Measurements from ENCODE around the gene PKD1. TPM values are rescaled to one million over a fixed set of nuclear protein-coding genes. Genes with fewer than 3 reads are reported as not detected.
"Not testable (repeated sequence)": the region's sequence is repeated elsewhere in the genome, so short reads cannot be mapped to it uniquely, and the experiment has no call there.

PKD1 gene
- total RNA-seq, 1 experiment from 2014 or later: 60.4 TPM

DNA sequence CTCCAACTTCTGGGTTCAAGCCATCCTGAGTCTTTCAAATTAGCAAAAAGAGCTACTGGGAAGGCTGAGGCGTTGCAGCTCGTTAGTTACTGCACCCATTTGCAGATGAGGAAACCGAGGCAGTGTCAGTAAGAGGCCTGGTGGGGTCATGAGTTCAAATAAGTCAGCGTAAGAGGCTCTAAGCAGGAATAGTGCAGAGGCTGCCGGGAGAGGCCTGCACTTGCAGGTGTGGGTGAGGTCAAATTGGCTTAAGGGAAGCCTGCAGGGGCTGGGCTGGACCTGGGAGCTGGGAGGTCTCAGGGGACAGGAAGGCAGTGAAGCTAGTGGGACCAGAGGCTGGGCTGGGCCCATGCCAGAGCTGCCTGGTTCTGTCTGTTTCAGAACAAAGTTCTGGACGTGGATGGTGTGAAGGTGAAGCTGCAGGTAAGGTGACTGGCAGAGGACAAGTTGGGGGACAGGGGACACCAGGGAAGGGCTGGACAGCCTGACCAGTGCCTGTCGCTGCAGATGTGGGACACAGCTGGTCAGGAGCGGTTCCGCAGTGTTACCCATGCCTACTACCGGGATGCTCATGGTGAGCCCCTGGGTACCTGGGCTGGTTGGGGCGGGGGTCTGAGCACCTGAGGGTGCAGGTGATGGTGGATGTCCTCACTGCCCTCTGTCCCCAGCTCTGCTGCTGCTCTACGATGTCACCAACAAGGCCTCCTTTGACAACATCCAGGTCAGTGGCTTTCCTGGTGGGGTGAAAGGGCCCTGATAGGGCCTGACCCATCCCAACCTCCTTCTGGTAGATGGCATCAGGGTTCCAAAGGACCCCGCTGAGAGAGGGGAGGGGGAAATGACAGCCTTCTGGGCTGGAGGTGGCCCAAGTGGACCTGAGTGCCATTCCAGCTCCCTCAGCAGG, 15.7 kb upstream of the PKD1 start:
- no peaks in the 10 kb centered on the region for H3K27me3 ChIP-seq (replicated peaks)
- no peak for DNase-seq (ENCODE audit: low read depth in 1 of 2, low spot score in 2 of 2)
- H3K4me3 ChIP-seq: no peak overlapping the region
- H3K9me3 ChIP-seq (replicated peaks): no peaks in the 10 kb centered on the region
- H3K4me1 ChIP-seq (replicated peaks): peaks cover 42% of the 10 kb centered on the region
- H3K27ac ChIP-seq: no peak overlapping the region
- H3K36me3 ChIP-seq: peaks cover 58% of the 10 kb centered on the region

DNA sequence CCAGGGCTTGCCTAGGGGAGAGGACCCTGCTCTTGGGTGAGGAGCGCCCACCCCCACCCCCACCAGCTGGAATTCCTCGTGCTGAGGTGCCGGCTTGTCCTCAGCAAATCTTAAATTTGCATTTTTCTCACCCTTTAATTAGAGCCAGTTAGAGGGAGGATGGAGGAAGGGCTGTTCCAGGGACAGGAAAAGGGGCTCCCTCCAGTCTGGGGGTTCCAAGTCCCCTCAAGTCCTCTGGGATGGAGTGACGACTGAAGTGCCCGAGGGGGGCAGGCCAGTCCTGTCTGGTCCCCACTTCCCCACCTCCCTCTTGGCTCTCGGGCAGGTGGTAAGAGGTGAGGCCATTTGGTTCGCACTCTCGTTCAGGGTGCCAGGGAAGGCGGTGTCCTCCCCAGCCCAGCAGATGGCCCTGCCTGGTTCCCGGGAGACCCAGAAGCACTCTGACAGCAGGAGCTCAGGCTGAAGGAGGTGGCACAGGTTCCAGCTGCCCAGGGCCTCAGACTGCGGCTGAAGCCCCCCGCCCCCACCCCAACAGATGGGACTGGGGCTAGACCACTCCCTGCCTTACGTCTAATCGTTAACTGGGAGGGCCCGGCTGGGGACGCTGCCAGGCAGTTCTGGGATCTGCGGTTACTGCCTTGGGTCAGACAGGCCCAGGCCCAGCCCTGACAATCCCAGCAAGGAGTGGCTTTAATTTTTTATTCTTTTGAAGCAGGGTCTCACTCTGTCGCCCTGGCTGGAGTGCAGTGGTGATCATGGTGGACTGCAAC, 14.9 kb upstream of the PKD1 start:
- Histone ChIP-seq H3K27me3 (replicated peaks) (no peaks in the 10 kb centered on the region), H3K4me3 (no peak overlapping the region), H3K9me3 (replicated peaks) (no peaks in the 10 kb centered on the region), H3K4me1 (replicated peaks) (peaks cover 42% of the 10 kb centered on the region), H3K36me3 (peaks cover 58% of the 10 kb centered on the region), H3K27ac (no peak overlapping the region)
- no peak for DNase-seq (ENCODE audit: low read depth in 1 of 2, low spot score in 2 of 2)

DNA sequence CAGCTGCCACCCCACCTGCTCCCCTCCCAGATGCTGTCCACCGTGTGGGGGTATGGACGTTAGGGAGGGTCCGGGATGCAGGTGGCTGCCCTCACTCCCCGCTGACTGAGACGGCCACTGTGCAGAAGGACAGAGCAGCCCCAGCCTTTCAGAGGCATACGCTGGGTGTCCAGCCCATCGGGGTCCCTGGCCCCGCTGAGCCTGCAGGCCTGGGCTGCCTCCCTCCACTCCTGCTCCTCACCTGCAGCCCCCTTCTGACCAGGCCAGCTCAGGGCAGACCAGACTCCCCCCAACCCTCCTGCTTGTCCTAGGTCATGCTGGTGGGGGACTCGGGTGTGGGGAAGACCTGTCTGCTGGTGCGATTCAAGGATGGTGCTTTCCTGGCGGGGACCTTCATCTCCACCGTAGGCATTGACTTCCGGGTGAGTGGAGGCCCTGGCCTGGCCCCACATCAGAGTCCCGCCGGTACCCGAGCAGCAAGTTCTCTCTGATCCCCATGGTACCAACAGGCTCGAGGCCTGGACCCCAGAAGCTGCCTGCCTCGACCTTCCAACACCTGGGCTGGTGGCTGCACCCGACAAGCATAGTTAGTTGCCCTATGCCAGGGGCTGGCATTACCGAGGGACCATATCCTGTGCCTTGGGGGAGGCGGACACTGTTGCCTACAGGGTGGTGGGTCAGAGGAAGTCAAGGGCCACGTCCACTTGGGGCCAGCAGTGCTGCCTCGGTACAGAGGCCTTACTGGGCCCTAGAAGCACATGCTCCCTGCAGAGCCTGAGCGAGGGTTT, 14.1 kb upstream of the PKD1 start:
- H3K36me3 ChIP-seq: peaks cover 55% of the 10 kb centered on the region
- DNase-seq (ENCODE audit: low read depth in 1 of 2, low spot score in 2 of 2): no peak
- no peak overlapping the region for H3K4me3 ChIP-seq
- no peaks in the 10 kb centered on the region for H3K27me3 ChIP-seq (replicated peaks)
- peaks cover 42% of the 10 kb centered on the region for H3K4me1 ChIP-seq (replicated peaks)
- H3K27ac ChIP-seq: no peak overlapping the region
- no peaks in the 10 kb centered on the region for H3K9me3 ChIP-seq (replicated peaks)

DNA sequence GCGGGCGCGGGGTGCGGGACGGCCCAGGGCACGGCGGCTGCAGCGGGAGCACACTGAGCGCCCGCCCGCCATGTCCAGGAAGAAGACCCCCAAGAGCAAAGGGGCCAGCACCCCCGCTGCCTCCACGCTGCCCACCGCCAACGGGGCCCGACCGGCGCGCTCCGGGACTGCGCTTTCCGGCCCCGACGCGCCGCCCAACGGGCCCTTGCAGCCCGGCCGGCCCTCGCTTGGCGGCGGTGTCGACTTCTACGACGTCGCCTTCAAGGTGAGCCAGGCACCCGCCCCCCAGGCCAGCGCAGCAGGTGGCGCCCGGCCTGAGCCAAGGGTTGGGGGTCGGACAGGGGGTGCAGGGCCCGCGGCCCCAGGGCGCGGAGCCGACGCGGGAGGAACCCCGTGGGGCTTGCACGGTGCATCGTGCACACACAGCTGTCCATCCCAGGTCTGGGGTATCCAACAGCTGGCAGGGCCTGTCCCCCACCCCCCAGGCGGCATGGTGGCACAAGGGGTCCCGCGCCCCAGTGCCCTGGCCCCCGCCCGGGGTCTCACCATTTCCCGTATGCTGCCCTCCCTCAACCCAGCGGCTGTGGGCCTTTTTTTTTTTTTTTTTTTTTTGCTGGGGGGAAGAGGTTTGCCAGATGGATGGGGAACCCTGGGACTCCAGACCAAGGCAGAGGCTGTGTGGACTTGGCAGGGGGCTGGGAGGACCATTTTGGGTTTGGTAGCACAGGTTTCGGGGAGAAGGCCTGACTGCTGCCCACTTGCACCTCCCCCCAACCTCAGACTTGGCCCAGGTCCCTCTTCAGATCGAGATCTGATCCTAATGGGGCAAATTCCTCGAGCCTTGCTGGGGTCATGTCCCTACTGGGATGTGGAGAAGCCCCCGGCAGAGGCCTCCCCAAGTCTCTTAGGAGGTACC, 13.3 kb upstream of the PKD1 start:
- Histone ChIP-seq H3K27ac (no peak overlapping the region), H3K27me3 (replicated peaks) (no peaks in the 10 kb centered on the region), H3K36me3 (peaks cover 47% of the 10 kb centered on the region), H3K4me1 (replicated peaks) (peaks cover 38% of the 10 kb centered on the region), H3K4me3 (peak overlapping the region; percentile 27), H3K9me3 (replicated peaks) (no peaks in the 10 kb centered on the region)
- DNase-seq (ENCODE audit: low read depth in 1 of 2, low spot score in 2 of 2): no peak

DNA sequence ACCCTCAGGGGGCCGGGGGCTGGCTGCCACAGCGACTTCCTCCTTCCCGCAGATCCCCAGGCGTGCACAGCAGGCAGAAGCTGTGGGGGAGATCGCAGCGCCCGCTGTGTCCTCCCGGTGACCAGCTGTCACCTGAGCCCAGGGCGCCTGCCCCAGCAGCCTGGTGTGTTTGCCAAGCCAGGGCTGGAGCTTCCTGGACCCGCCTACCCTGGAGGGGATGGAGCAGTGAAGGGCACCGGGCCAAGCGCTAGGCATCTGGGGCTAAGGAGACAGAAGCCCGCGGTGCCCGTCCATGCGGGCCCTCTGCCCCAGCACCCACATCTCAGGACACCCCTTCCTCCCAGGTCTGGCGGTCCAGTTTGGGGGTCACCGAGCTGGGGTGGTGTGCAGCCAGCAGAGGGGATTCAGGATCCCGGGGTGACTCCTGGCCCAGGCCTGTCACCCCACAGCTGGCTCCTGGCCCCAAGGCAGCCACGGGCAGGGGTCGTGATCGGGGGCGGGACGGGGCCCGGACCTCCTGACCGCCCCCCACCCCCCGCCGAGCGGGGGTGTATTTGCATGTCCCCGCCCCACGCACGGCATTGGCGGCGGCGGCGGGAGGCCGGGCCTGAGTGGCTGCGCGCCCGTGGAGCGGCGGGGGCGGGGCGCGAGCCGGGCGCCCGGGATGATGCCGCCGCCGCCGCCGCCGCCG, 12.4 kb upstream of the PKD1 start, which contains the start of gene RAB26:
TSS of gene RAB26 (plus strand) at position 645 of the 691 bp plus-strand sequence. CDS start 159 bp downstream, outside the sequence.
- Histone ChIP-seq H3K4me1 (replicated peaks) (peaks cover 30% of the 10 kb centered on the region), H3K4me3 (peak within 1 kb of the TSS; percentile 27), H3K27me3 (replicated peaks) (no peaks in the 10 kb centered on the region), H3K9me3 (replicated peaks) (no peaks in the 10 kb centered on the region), H3K36me3 (peaks cover 38% of the 10 kb centered on the region), H3K27ac (no peak within 1 kb of the TSS)
- DNase-seq (ENCODE audit: low read depth in 1 of 2, low spot score in 2 of 2): no peak

DNA sequence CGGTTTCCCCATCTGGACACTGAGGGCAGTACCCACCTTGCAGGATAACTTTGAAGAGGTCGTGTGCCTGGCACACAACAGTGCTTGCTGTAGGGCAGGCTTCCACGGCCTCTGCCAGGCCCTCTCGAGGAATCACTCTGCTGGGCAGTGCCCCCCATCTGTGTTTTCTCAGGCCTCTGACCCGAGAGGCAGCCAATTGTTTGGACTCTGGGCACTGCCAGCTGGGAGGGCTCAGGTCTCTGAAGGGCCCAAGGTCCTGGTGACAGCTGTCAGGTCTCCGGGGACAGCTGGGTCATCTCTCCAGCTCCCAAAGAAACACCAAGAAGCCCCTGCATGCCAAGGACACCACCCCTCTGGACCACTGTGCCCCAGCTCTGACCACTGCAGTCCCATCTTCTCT, 11.7 kb upstream of the PKD1 start:
- no peak overlapping the region for H3K27ac ChIP-seq

DNA sequence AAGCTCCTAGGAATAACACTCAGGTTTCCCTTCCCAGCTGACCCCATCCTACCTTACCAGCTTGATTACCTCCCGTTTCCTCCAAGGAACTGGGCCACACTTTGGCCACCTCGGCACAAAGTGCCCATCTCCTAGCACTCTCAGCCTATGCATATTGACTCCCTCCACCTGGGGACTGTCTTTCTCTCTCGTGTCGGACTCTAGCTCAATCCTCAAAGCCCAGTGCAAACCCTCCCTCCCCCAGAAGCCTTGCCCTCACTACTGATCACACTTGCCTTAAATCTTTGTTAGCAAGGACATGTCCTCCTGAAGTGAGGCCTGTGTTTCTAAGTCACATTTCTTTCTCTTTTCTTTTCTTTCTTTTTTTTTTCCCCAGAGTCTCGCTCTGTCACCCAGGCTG, 10.1 kb upstream of the PKD1 start:
- H3K9me3 ChIP-seq (replicated peaks): no peaks in the 10 kb centered on the region
- peaks cover 16% of the 10 kb centered on the region for H3K36me3 ChIP-seq
- peaks cover 13% of the 10 kb centered on the region for H3K4me1 ChIP-seq (replicated peaks)
- H3K27me3 ChIP-seq (replicated peaks): no peaks in the 10 kb centered on the region
- DNase-seq (ENCODE audit: low read depth in 1 of 2, low spot score in 2 of 2): no peak
- no peak overlapping the region for H3K27ac ChIP-seq
- no peak overlapping the region for H3K4me3 ChIP-seq

More for the DNA sequence above, 11.7 kb upstream of the PKD1 start:
- Histone ChIP-seq H3K36me3 (peaks cover 31% of the 10 kb centered on the region), H3K4me3 (no peak overlapping the region), H3K27me3 (replicated peaks) (no peaks in the 10 kb centered on the region), H3K4me1 (replicated peaks) (peaks cover 24% of the 10 kb centered on the region), H3K9me3 (replicated peaks) (no peaks in the 10 kb centered on the region)
- DNase-seq (ENCODE audit: low read depth in 1 of 2, low spot score in 2 of 2): no peak

DNA sequence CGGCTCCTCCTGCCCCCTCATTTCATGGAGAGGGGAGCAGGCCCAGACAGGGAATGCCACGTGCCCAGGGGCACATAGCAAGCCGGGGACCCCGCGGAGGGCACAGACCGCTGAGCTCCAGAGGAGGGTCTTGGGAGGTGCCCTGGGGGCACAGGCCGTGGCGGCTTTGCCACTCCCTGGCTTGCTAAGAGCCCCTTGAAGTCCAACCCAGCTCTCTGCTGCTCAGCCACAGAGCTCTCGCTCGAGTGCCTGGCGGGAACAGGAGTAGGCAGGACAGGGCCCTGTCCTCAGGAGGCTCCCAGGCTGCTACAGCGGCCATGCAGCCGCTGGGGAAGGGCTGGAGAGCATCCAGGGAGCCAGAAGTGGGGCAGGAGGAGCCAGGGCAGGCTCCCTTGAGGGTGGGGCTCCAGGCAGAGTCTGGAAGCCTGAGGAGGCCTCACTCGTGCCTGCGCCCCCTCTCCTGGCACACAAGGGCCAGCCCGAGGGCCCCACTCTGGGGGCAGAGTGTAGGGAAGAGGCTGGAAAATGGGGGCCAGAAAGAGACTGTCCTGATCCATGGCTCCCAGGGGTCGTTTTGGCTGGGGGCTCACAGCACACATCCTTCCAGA, 8.3 kb upstream of the PKD1 start:
- Histone ChIP-seq H3K27ac (no peak overlapping the region), H3K9me3 (replicated peaks) (no peaks in the 10 kb centered on the region), H3K4me3 (no peak overlapping the region), H3K4me1 (replicated peaks) (peaks cover 8% of the 10 kb centered on the region), H3K36me3 (peaks cover 4% of the 10 kb centered on the region; the same call in 1 of the 2 replicates), H3K27me3 (replicated peaks) (no peaks in the 10 kb centered on the region)
- no peak for DNase-seq (ENCODE audit: low read depth in 1 of 2, low spot score in 2 of 2)

DNA sequence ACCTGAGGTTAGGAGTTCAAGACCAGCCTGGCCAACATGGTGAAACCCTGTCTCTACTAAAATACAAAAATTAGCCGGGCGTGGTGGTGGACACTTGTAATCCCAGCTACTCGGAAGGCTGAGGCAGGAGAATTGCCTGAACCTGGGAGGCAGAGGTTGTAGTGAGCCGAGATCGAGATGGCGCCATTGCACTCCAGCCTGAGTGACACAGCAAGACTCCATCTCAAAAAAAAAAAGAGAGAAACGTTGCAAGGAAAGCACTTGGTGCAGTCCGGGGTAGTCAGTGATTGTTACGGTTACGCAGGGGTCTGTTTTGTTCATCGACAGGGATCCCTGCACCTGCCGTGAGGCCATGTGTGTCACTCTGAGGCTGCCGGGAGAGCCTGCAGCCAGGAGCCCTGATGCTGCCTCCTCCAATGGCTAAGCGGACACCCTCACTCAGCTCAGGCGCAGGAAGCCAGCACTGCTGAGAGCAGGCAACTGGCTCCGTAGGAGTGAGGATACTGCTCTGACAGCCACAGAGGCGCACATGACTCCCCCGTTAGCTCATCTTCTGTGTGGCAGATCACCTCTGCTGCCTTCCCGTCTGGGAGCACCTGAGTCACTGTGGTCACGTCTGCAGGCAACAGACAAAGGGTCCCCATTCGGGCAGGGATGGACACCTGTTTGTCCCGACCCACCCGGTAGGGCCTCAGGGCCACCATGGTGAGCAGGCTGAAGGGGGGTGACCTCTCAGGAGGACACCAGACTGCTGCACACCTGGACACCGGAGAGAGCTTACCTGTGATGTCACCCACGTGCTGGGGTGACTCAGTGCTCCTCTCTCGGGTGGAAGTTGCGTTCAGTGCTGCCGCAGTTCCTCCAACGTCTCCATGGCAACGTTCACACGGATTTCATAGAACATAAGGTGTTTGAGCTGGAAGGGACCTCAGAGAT, 7.5 kb upstream of the PKD1 start:
- no peaks in the 10 kb centered on the region for H3K27me3 ChIP-seq (replicated peaks)
- no peak overlapping the region for H3K4me3 ChIP-seq
- peaks cover 4% of the 10 kb centered on the region; the same call in 1 of the 2 replicates for H3K4me1 ChIP-seq (replicated peaks)
- no peak for DNase-seq (ENCODE audit: low read depth in 1 of 2, low spot score in 2 of 2)
- H3K36me3 ChIP-seq: peaks cover 4% of the 10 kb centered on the region; the same call in 1 of the 2 replicates
- no peak overlapping the region for H3K27ac ChIP-seq
- H3K9me3 ChIP-seq (replicated peaks): no peaks in the 10 kb centered on the region

DNA sequence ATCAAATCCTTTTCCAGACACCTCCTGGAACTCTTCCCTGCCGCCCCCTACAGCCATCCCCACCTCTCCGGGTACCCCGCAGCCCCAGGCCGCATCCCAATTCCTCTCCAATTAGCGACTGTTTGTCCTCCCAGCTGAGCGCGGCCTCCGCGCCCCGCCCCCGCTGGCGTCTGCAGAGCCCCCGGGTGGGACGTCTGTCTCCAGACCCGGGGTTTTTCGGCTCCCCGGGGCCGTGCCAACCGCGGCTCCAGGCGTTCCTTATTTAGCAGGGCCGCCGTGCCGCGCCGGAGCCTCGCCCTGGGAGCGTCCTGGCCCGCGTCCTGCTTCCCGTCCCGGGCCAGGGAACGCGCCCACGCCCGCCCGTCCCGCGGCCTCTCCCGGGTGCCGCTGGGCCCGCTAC, 627 bp downstream of the PKD1 start:
- not testable (repeated sequence) for H3K27ac ChIP-seq; H3K36me3 ChIP-seq; H3K9me3 ChIP-seq (replicated peaks); H3K27me3 ChIP-seq (replicated peaks); DNase-seq (ENCODE audit: low read depth in 1 of 2, low spot score in 2 of 2); H3K4me1 ChIP-seq (replicated peaks)
- H3K4me3 ChIP-seq: peak overlapping the region; percentile 46

DNA sequence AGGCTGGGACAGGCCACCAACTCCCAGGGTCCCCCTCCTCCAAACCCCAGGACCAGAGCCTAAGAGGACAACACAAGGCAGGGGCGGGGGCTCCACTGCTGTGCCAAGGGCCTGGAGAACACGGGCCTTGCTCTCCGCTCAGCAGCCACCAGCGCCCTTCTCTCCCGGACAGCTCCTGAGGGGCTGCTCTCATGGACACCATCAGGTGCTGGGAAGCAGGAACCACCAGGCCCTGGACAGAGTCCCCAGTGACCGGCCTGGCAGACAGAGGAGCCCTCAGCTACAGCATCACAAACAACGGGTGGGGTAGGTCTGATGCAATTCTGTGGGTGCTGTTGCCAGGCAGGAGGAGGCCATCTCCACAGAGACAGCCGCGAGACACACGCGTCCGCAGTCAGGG, 1.9 kb downstream of the PKD1 start:
- not testable (repeated sequence) for DNase-seq (ENCODE audit: low read depth in 1 of 2, low spot score in 2 of 2); H3K4me1 ChIP-seq (replicated peaks); H3K9me3 ChIP-seq (replicated peaks); H3K27ac ChIP-seq; H3K36me3 ChIP-seq; H3K27me3 ChIP-seq (replicated peaks); H3K4me3 ChIP-seq
